NCI-H2196 (cell line): ENCODE measurements around the gene HCN4.
"Not testable (repeated sequence)": the region's sequence is repeated elsewhere in the genome, so short reads cannot be mapped to it uniquely, and the experiment has no call there.

Experiments
- DNase-seq: peaks from one replicate; lab custom pipeline; 2025; ENCODE audit not compliant: unreplicated experiment; lab: John Stamatoyannopoulos, UW

The HCN4 gene

DNA sequence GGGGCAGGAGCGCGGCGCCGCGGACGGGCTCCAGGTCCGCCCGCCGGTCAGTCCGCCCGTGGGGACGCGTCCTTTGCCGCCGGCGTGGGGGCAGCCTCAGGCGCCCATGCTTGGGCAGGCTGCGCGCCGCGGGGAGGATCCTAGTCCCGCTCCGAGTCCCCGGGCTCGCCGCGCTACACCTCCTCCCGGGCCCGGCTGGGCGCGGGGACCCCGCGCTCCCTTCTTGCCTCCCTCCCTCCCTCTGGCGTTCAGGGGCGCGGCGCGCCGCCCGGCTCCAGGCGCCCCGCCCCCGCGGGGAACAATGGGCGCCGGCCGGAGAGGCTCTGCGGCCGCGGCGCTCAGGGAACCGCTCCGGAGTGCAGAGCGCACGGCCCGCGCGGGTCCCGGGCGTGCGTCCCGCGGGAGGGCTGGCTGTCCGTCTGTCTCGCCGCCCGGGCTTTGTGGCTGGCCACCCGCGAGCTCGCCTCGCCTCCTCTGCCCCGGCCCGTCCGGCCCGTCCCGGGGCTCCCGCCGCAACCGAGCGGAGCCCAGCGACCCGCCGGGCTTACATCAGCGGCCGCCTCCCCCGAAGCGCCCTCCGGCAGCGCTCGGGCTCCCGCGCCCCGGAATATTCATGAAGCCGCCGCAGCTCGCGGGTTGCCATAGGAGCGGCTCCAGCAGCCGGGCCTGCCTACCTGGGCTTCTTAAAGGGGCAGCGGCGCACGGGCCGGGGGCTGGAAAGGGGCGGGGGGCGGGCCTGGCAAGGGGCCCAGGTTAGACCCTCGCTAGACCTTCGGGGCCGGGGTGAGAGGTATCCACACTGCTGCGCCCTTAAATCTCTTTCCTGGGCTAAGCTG, at the start of gene HCN4:
TSS of gene HCN4 (minus strand) at position 658 of the 836 bp plus-strand sequence. CDS start 688 bp downstream, outside the sequence.
- DNase-seq = no peak

DNA sequence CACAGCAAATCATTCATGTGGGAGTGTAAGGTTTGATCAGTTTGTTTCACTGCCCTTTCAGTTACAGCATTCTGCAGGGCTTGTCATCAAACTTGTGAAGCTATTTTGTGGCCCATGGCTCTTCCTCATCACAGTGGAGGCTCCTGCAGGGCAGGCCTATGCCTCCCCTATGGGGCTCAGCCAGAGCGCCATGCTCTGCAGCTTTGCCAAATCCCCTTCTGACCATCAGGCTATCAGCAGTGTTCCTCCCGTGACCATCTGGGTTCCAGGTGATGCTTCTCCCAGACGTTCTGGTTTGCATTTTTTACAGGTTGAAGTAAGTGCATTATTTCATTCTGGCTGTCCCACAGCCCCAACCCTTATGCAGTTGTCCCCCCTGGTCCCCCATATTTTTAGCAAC, 46.1 kb upstream of the HCN4 start:
- DNase-seq = no peak

DNA sequence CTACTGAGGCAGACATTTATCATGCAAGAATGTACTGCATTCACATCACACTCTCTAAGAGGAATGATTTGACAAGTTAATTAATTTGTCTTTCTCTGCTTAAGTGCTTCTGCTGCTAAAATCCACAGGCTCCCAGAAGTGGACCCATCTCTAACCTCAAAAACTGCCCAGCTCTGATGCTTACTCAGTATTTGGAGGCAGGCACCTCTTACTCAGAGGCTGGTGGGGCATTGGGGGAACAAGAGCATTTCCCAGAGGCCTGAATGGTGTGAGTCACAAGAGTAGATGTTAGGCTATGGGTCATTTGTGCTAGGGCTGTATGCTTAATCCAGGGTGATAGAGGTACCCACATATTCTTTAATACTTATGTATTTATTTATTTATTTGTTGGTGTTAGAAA, 34.4 kb upstream of the HCN4 start:
- no peak for DNase-seq

DNA sequence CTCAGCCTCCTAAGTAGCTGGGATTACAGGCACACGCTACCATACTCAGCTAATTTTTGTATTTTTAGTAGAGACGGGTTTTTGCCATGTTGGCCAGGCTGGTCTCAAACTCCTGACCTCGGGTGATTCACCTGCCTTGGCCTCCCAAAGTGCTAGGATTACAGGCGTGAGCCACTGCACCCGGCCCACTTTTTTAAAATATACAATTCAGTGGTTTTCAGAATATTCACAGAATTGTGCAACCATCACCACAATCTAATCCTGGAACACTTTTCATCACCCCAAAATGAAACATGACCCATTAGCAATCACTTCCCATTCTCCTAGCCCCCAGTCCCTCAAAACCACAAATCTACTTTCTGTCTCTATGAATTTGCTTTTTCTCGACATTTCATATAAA, 31.5 kb upstream of the HCN4 start:
- not testable (repeated sequence) for DNase-seq

DNA sequence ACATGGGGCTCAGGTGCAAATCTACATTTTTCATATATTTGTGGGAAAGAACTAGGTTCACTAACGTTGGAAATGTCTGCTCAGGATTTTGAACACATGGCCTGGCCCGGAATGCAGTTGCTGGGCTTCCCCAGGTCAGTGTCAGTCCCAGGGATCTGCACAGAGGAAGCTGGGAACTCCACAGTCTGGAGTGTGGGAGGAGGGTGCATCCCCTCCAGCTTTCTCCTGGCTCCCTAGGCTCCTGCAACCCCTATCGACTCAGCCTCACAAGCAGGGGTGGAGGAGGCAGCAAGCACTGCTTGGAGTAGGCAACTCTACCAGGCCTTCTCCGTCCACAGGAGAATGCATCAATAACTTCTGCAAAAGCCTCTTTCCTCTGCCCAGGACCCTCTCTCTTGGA, 30.1 kb upstream of the HCN4 start:
- DNase-seq = no peak

DNA sequence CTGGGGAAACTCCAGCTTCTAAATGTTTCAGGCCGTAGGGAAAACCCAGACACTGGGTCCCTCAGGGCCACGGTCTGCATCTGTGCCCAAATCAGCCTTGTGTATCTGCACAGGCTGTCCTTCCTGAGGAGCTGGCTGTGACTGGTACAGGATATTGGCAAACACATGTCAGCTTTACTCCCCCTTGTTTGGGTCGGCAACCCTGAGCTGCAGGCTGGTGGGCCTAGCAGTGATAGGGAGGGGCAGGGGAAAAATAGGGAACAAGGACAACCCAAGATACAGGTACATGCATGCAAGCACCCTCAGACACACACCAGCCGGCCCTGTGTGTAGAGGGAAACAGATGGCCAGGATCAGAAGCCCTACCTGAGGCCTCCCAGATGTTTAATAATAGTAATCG, 28.7 kb upstream of the HCN4 start:
- no peak for DNase-seq

DNA sequence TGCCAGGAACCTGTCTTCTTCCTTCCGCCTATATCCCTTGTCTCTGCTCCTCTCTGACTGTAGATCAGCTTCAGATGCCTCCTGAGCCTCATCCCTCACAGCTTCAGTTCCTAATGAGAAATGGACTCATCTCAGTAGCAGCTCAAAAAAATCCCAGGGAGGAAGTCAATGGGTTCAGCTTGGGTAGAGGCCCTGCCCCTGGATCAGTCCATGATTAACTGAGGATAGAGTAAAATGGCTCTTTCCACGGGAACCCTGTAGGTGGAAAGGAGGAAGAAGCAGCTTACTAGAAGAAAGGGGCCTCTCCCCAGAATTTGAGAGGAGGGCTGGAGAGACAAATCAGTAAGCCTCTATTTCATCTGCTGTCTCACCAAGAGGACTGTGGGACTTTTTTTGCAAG, 26.9 kb upstream of the HCN4 start:
- no peak for DNase-seq

DNA sequence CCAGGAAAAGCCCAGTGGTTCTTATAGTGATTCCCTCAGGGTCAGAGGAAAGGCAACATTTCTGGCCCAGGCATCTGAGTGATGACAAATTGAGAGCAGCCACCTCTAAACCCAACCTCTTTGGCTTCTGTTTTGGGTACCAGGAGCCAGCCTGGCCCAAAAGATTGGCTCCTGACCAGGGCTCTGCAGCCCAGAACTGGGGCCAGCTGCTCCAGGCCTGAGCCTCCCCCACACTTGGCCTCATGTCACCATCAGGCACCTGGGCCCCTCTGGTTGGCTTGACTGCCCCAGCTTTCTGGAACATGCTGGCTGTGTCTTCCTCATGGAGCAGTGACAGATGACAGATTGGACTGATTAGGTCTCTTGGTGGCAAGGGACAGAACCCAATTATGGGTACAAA, 26.0 kb upstream of the HCN4 start:
- no peak for DNase-seq

DNA sequence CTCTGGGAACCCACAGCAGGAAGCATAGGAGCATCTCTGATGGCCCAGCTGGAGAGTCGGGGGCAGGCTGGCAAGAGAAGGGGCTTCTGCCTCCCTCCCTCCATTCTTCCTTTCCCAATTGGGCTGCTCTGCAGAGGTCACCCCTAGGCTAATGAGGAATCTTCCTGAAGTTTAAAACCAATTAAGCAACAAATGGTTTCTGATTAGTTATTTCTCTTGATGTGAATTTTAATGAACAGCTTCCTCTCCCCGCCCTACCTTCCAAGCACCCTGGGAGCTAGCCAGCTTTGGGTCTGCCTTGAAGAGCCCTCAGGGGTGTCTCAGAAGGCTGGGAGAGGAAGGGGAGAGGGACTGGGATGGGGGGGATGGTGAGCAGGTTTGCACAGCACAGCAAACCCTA, 24.6 kb upstream of the HCN4 start:
- no peak for DNase-seq

DNA sequence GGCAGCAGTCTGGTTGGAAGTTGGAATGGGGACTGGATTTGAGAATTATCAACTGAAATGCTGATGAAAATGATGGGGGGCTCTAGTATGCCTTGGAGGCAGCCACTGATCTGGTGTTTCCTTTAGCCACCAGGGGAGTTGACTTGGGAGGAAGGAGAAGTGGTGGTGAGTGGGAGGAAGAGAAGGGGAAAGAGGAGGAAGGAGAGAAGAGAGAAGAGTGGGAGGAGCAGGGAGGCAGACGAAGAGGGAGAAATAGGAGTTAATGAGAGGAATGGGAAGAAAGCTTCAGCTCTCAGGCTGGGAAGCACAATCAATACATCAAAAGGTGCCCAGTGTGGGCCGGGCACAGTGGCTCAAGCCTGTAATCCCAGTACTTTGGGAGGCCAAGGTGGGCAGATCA, 23.3 kb upstream of the HCN4 start:
- DNase-seq = no peak

DNA sequence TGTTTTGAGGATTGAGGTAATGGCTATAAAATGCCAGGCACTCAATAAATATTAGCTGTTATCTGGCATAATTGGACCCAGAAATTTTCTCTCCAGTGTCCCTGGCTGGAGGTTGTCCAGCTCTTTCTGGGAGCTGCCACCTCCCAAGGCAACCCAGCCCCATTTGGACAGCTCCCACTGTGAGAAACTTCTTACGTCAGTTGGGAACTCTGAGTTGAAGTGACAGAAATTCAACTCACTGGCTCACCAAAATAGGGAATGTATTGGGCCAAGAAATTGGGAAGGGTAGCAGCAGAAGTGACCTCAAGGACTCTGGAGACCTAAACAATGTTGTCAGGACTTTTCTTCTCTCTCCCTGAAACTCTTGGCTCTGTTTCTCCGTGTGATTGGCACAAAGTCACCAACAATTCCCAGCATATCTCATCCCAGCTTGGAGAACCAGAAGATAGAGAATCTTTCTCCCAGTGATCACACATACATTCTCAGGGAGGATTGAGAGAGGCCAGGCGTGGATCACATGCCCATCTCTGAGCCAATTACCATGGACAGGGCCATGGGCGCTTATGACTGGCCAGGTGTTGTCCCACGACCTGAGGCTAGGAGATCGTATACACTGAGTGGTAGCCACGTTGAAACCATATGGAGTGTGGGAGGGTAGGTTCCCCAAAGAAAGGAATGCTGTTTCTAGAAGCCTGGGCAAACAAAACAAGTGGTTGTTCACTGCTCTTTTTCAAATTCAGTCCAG, 22.5 kb upstream of the HCN4 start:
- no peak for DNase-seq

DNA sequence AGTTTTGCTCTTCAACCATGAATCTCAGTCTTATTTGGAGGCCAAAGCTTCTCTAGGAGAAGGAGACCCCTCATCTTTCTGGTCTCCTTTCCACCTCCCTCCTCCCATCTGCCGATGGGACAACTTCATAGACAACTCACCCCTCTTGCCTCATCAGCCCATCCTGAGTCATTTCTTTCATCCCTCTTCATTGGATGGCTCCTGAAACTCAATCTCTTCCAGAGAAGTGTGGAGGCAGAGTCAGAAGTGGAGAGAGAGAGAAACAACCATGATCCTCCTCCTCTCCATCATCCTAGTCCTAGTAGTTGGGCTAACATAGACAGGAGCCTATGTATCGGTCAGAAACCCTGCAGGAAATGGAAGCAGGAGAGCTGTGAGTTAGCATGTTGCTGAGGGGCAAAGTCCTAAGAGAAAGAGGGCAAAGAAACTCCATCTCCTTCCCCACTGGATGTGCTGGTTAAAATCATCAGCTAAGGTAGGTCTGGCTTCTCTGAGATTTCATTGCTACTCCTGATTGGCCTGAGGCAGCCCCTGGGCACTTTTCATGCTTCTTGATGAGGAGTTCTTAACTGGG, 21.3 kb upstream of the HCN4 start:
- no peak for DNase-seq

DNA sequence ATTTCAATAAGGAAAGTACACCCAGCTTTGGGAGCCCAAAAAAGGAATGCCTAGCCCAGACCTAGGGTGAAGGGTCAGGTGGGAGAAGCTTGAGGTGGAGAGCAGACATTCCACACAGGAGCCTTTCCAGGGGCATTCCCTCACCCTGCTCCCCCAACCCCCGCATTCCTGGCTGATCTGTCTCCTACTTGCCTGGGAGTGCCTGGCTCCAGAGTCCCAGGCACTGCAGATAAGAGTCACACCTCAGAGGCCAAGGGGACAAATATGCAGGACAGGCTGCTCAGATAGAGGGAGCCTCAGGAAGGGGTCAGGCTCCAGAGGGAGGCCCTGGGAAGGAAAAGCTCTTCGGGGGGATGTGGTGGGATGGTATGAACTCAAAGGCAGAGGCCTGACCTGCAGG, 20.8 kb upstream of the HCN4 start:
- DNase-seq = no peak

DNA sequence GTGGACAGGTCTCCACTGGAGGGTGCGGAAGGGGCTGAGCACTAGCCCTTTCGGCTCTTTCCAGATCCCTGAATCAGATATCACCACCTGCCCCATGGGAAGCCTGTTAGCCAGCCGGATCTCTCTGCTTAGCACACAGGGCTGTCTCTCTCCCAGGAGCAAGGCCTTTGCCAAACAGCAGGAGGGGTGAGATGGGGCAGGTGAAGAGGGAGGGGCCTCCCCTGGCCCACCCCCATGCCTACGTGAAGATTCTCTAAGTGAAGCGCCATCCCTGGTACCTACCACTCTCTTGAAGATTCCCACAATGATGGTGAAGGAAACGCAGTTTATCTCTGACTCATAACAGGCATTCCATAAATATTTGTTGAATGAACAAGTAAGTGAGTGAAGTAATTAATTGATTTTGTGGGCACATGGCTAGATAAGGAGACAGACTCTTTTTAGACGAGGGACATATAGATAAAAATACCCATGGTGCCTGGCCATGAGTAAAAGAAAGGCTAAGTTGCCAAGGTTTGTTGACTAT, 19.6 kb upstream of the HCN4 start:
- no peak for DNase-seq

DNA sequence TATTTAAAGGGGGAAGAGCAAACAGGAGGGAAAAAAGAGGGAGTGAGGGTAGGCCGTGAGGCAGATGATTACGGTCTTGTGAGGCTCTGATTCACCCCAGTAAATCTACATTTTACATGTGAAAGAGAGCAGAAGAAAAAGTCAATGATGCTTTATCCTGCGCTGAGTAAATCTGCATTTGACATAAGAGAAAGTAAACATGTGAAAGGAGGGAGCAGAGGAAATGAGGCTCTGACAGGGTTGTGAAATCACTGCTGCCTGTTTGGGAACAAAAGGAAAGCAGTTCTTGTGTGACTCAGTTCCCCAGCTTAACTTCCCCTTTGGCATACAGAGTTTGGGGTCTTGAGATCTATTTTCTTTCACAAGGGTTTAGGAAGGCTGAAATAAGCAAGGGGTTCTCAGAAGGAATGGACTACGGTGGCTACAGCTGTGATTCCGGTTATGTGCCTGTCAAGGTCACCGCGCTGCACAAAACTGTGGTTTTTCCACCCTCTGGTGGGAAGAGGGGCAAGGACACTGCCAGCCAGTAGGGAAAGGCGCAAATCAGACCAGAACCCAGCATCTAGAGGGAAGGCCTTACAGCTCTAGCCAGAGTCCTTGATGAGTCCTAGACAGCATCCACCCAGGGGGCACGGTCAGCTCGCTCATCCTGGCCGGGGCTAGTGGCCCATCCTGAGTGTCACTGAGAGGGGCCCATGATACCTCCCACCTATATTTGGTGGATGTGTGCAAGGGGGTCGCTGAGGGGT, 18.9 kb upstream of the HCN4 start:
- no peak for DNase-seq

DNA sequence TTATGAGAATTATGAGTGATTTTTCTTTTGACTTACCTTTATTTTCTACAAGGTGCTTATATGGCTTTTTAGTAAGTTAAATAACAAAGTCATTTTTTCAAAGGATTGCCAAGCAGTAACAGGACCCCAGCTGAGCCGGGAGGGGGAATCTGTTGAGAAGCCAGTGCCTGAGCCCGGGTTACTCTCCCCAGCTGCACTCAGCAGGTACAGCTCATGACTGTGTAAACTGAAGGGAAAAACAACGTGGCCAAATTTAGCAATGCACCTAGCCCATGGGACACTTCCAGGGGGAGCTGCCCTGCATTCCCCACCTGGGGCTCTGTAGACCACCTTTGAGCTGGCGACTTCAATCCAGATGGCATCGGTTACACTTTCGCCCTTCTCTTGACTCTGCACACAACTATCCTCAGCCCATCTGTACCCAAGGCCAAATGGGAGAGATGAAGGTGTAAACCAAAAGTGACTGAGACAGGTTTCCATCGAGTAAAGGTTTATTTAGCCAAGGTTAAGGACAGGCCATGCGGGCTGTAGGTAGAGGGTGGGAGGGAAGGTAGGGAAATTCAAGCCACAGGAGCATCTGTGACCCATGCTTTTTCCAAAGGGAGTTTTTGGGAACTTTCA, 18.2 kb upstream of the HCN4 start:
- DNase-seq = no peak

DNA sequence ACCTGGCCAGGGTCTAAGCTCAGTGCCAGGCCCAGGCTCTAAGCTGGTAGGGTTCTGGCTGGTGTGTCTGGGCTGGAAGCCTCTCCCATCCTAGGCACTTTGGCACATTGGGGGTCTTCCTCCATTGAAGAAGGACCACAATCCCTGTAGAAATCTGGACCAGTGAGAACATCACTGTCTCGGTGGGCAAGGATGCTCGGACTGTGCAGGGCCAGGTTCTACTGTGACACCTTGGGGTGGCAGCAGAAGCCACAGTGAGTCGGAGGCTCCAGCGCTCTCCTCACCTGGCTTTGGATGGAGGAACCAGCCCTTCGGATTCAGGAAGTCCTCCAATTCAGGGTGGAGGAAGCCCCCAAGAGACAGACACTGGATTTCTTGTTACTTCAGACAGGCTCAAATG, 17.5 kb upstream of the HCN4 start:
- DNase-seq = no peak

DNA sequence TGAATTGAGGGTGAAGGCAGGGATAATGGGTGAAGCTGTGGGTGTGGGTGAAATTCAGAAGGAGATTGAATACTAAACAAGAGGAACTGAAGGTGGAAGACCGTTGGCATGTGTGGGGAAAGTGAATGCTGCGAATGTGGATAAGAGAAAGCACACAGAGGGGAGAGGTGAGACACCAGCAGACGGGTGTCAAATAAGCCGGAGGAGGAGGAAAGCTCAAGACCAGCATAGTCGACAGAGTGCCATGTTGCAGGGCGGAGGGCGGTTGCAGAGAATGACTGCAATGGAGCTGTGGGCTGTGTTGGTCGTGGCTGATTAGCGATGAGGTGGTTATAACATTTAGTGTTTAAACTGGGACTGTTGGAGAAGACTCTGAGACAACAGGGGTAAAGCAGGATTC, 16.4 kb upstream of the HCN4 start:
- DNase-seq = no peak

DNA sequence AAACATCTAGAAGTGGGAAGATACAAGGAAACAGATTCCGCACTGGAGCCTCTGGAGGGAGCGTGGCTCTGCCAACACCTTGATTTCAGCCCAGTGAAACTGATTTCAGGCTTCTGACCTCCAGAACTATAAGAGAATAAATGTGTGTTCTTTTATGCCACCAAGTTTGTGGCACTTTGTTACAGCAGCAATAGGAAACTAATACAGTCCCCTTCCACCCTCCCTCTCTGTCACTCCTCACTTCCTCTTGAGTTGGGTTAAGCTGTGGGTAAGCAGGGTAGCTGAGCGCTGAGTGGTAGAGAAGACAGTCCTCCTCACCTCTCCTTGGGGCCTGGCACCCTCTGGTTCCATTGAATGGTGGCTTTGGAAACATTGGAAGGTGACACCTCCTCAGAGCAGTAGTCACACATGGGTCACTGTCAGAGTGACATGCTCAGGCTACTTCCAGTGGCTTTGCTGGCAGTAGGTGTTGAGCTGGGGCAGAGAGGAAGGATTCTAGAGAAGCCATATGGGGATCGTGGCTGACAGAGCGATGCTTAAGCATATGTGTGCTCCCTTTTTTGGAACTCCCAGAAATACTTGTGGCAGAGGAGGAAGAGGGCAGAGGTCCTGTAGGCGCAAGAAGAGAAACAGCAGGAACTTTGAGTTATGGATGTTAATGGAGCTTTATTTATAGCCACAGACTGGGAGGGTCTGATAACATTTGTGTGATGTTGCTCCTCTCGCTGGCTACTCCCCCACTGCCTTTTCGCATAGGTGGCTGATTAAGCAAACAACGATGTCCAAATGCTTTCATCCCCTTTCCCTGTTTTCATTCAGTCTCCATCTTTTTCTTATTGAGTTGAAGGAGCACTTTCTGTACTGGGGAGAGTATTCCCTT, 14.8 kb upstream of the HCN4 start:
- no peak for DNase-seq

DNA sequence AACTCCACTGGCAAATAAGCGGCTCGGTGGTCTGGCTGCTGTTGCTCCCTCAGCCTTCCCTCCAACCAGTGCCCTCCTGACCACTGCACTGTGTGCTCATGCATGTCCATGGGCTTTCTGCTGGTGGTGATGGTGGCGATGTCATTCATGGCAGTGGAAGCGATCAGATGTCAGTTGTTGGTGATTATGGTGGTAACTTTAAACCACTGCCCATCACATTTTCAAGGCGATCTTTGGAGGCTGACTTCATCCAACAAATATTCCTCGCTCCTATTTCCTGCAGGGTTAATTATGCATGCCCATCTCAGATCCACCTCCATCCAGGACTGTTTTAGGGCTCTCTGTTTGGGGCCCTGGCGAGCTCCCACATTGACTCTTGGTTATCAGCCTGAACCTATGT, 13.4 kb upstream of the HCN4 start:
- DNase-seq = no peak
